NCI-H526 (cell line): ENCODE results near the gene CLEC2B.

ENCODE experiments used
- DNase-seq, 2 experiments: peaks; one replicate each; lab custom pipeline; 2025; lab: John Stamatoyannopoulos, UW

The CLEC2B gene

GRCh38 chr12:9808504-9808903 lies 60.6 kb downstream of the CLEC2B start:
- no peak for DNase-seq

- no peak for DNase-seq
Observed at GRCh38 chr12:9806714-9807113, 62.4 kb downstream of the CLEC2B start.

GRCh38 chr12:9805883-9806282 lies 63.3 kb downstream of the CLEC2B start:
- DNase-seq: no peak
